Activated naive CD4-positive, alpha-beta T cell treated with anti-CD3 and anti-CD28 coated beads, Interleukin-2, amount 50 U/mL, for 72 hours (primary cell): ENCODE results near the gene FTCD. TPM values are rescaled to one million over a fixed set of nuclear protein-coding genes. Genes with fewer than 3 reads are reported as not detected.

ENCODE experiments used
- ATAC-seq, 2 donors: fragments of 150-1000 bp; cut with Tn5 transposase; 2 replicates each; pipeline ENCODE4 v1.10.0; 2021; ENCODE audit warnings: mild to moderate bottlenecking in 2 of 2, moderate library complexity in 2 of 2
- DNase-seq, 2 donors: peaks; one replicate each; pipeline ENCODE4 v3.0.0; 2021 to 2022; ENCODE audit warnings: low spot score in 2 of 2
- H3K27ac Mint-ChIP-seq, 2 donors: one replicate each; pipeline ENCODE4 v1.8.0; 2022; ENCODE audit warnings: mild to moderate bottlenecking in 2 of 2, mixed read lengths in 2 of 2
- H3K36me3 Mint-ChIP-seq, 2 donors: one replicate each; pipeline ENCODE4 v1.8.0; 2022; ENCODE audit warnings: mixed read lengths in 2 of 2
- H3K9me3 Mint-ChIP-seq, 2 donors: one replicate each; pipeline ENCODE4 v1.8.0; 2022; ENCODE audit warnings: mixed read lengths in 2 of 2
- total RNA-seq, 2 donors: library from RNA; stranded (reverse); gene quantifications; one replicate each; pipeline ENCODE4 v1.2.3, GENCODE V29; 2022

FTCD gene
- total RNA-seq, 2 donors from 2014 or later: 0.21 to 0.39 TPM

- DNase-seq (no peak), ATAC-seq (no peak)
- Mint-ChIP-seq H3K9me3 (peaks cover 20 to 31% of the 10 kb centered on the region in 2 donors), H3K27ac (no peak overlapping the region), H3K36me3 (peaks cover 6 to 12% of the 10 kb centered on the region in 2 donors)
Measured at GRCh38 chr21:46089285-46089684, 66.1 kb downstream of the FTCD start.

GRCh38 chr21:46088189-46088588 lies 67.2 kb downstream of the FTCD start:
- no peak for ATAC-seq
- H3K36me3 Mint-ChIP-seq: peaks cover 6 to 12% of the 10 kb centered on the region in 2 donors
- H3K9me3 Mint-ChIP-seq: peaks cover 20 to 31% of the 10 kb centered on the region in 2 donors

GRCh38 chr21:46087641-46088040 lies 67.7 kb downstream of the FTCD start:
- no peak overlapping the region for H3K27ac Mint-ChIP-seq
- ATAC-seq (no peak), DNase-seq (no peak)
- H3K9me3 Mint-ChIP-seq: peaks cover 20 to 31% of the 10 kb centered on the region in 2 donors
- peaks cover 6 to 12% of the 10 kb centered on the region in 2 donors for H3K36me3 Mint-ChIP-seq

More at GRCh38 chr21:46088189-46088588, 67.2 kb downstream of the FTCD start:
- DNase-seq: no peak
- no peak overlapping the region for H3K27ac Mint-ChIP-seq

Other genes starting within 250 kb of the FTCD start
- gene COL6A1, start 173.8 kb downstream of the FTCD start, total RNA-seq: 1 to 10 TPM; 2.0 to 4.7 TPM
- 10 to 100 TPM; 11.9 to 14.2 TPM for gene COL6A2, start 57.5 kb downstream of the FTCD start, total RNA-seq
- 1 to 10 TPM; 7.1 to 8.9 TPM for gene SPATC1L, start 28.9 kb upstream of the FTCD start, total RNA-seq
- 10 to 100 TPM; 17.8 to 26.2 TPM for gene LSS, start 73.2 kb upstream of the FTCD start, total RNA-seq
- 100 to 1,000 TPM; 105 to 119 TPM for gene MCM3AP, start 130.0 kb upstream of the FTCD start, total RNA-seq
- 10 to 100 TPM in 1 of 2 donors, 1 to 10 TPM in 1; 9.1 to 10.4 TPM for gene YBEY, start 130.8 kb upstream of the FTCD start, total RNA-seq
- gene C21orf58, start 168.3 kb upstream of the FTCD start, total RNA-seq: 10 to 100 TPM; 20.7 to 36.0 TPM
- 10 to 100 TPM; 52.8 to 63.4 TPM for gene PCNT, start 168.6 kb upstream of the FTCD start, total RNA-seq